HEK293T (cell line): Measurements from ENCODE around the gene GLYATL3.

Experiments used
- BHLHE40 ChIP-seq: fragments of 450-650 bp; IDR thresholded peaks from 2 replicates; pipeline ENCODE4 v1.6.1; 2016; ENCODE audit warnings: mild to moderate bottlenecking, moderate library complexity, borderline replicate concordance
- FOXK2 ChIP-seq: fragments of 450-650 bp; IDR thresholded peaks from 2 replicates; pipeline ENCODE4 v1.6.1; 2016; ENCODE audit warnings: mild to moderate bottlenecking
- FOXM1 ChIP-seq: fragments of 450-650 bp; IDR thresholded peaks from 2 replicates; pipeline ENCODE4 v1.6.1; 2017; ENCODE audit warnings: mild to moderate bottlenecking, borderline replicate concordance
- TARDBP ChIP-seq: fragments of 450-650 bp; IDR thresholded peaks from 2 replicates; pipeline ENCODE4 v1.6.1; 2016

DNA sequence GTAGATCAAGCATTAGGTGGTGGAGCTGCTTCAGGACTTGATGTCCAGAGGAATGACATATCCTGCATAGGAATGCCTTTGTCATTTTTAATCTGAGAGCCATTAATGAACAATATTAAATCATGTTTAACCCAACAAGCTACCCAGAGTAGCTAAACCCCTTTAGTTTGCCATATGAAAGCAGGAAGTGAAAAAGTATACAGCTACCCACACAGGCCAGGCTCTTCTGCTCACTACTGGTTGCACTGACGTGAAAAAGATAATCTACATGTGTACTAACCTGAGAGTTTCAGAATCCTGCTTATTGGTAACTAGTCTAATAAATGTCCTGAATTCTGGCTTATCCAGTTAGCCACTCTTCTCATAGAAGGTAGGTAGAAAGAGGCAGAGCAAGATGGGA is 19.9 kb downstream of the GLYATL3 start:
- TF ChIP-seq FOXK2 (no peak), TARDBP (no peak), BHLHE40 (no peak), FOXM1 (no peak)
